SK-N-SH (cell line): ENCODE data around the gene GOLGA6A. TPM values are rescaled to one million over a fixed set of nuclear protein-coding genes. Genes with fewer than 3 reads are reported as not detected.

Source experiments
- CTCF ChIA-PET: fragments of 300-600, 350-600 bp; formaldehyde crosslinking; extraction: SDS; loops from one replicate; lab custom pipeline; 2021; lab: Yijun Ruan, JAX
- POLR2A ChIA-PET: fragments of 350-600 bp; sonication (Branson Sonifier 250); formaldehyde crosslinking; extraction: SDS; loops from one replicate; lab custom pipeline; 2020; ENCODE audit warnings: antibody characterized with exemption, inconsistent platforms; lab: Yijun Ruan, JAX
- DNase-seq: peaks from one replicate; pipeline ENCODE4 v3.0.0; 2012
- H2AFZ ChIP-seq: fragments of 200-600 bp; sonication (generic); 2 replicates; pipeline ENCODE4 v1.8.1; 2016; ENCODE audit warnings: antibody characterized with exemption, mild to moderate bottlenecking, low read depth
- H3F3A ChIP-seq: fragments of 200-600 bp; sonication (generic); replicated peaks from 2 replicates; pipeline ENCODE3; 2016; ENCODE audit warnings: antibody characterized with exemption, mild to moderate bottlenecking; ENCODE audit not compliant: insufficient read depth
- H3K27ac ChIP-seq, 2 experiments: fragments of 200-500 bp in 1 of 2; fragments of 200-600 bp in 1 of 2; sonication (Bioruptor generic) in 1 of 2; sonication (generic), shearing (Covaris generic) in 1 of 2; 2 replicates each; pipeline versions ENCODE4 v1.5.1 to v1.6.1; 2014 to 2016; ENCODE audit warnings: low read depth in 2 of 2, inconsistent platforms in 1 of 2, low read length in 1 of 2, mild to moderate bottlenecking in 1 of 2, mixed read lengths in 1 of 2
- H3K27me3 ChIP-seq: fragments of 200-600 bp; sonication (generic), shearing (Covaris generic); 2 replicates; pipeline ENCODE4 v1.6.1; 2016; ENCODE audit warnings: mixed run types; ENCODE audit not compliant: insufficient read depth
- H3K36me3 ChIP-seq, 2 experiments: fragments of 200-500 bp in 1 of 2; fragments of 200-600 bp in 1 of 2; sonication (Bioruptor generic) in 1 of 2; sonication (generic) in 1 of 2; replicated peaks in 1 of 2; 2 replicates each; pipeline versions ENCODE3 to v1.5.1; 2014 to 2016; ENCODE audit warnings: low read length in 1 of 2, mild to moderate bottlenecking in 1 of 2; ENCODE audit not compliant: insufficient read depth in 2 of 2, control insufficient read depth in 1 of 2
- H3K4me1 ChIP-seq, 2 experiments: fragments of 200-500 bp in 1 of 2; fragments of 200-600 bp in 1 of 2; sonication (Bioruptor generic) in 1 of 2; sonication (generic), shearing (Covaris generic) in 1 of 2; 2 replicates each; pipeline versions ENCODE4 v1.5.1 to v1.6.1; 2014 to 2016; ENCODE audit warnings: low read depth in 1 of 2, low read length in 1 of 2, mixed run types in 1 of 2; ENCODE audit not compliant: insufficient read depth in 2 of 2, control insufficient read depth in 1 of 2
- H3K4me2 ChIP-seq: fragments of 200-600 bp; sonication (generic), shearing (Covaris generic); 2 replicates; pipeline ENCODE4 v1.6.1; 2017; ENCODE audit warnings: mixed run types
- H3K4me3 ChIP-seq, 2 experiments: fragments of 200-500 bp in 1 of 2; fragments of 200-600 bp in 1 of 2; sonication (Bioruptor generic) in 1 of 2; sonication (generic), shearing (Covaris generic) in 1 of 2; 2 replicates each; pipeline versions ENCODE4 v1.5.1 to v1.8.1; 2014 to 2016; ENCODE audit warnings: low read depth in 2 of 2, inconsistent platforms in 1 of 2, low read length in 1 of 2, mild to moderate bottlenecking in 1 of 2, mixed read lengths in 1 of 2, moderate library complexity in 1 of 2
- H3K79me2 ChIP-seq: fragments of 200-600 bp; sonication (generic); 2 replicates; pipeline ENCODE4 v1.8.1; 2017; ENCODE audit warnings: mild to moderate bottlenecking; ENCODE audit not compliant: insufficient read depth
- H3K9ac ChIP-seq: fragments of 200-600 bp; sonication (generic); 2 replicates; pipeline ENCODE4 v1.6.1; 2017; ENCODE audit warnings: mixed run types
- H3K9me2 ChIP-seq: fragments of 200-600 bp; sonication (generic); 2 replicates; pipeline ENCODE4 v1.6.1; 2017; ENCODE audit warnings: mixed run types
- H3K9me3 ChIP-seq: fragments of 200-600 bp; sonication (generic); 2 replicates; pipeline ENCODE4 v1.6.1; 2017; ENCODE audit warnings: mixed run types, mild to moderate bottlenecking, moderate library complexity
- H4K20me1 ChIP-seq: fragments of 200-600 bp; sonication (generic); 2 replicates; pipeline ENCODE4 v1.6.1; 2017; ENCODE audit warnings: mild to moderate bottlenecking, mixed run types; ENCODE audit not compliant: insufficient read depth
- EP300 ChIP-seq, 2 experiments: IDR thresholded peaks; 2 replicates each; pipeline versions ENCODE4 v1.4.0 to v1.6.1; 2012; ENCODE audit warnings: borderline replicate concordance in 1 of 2, low read depth in 1 of 2, low read length in 1 of 2
- FOSL2 ChIP-seq: IDR thresholded peaks from 2 replicates; pipeline ENCODE4 v1.4.0; 2012; ENCODE audit warnings: low read depth, mild to moderate bottlenecking, moderate library complexity, borderline replicate concordance
- FOXM1 ChIP-seq: IDR thresholded peaks from 2 replicates; pipeline ENCODE4 v1.4.0; 2012; ENCODE audit warnings: low read depth, mild to moderate bottlenecking
- MEF2A ChIP-seq: IDR thresholded peaks from 2 replicates; pipeline ENCODE4 v1.4.0; 2012; ENCODE audit warnings: low read depth, borderline replicate concordance
- REST ChIP-seq: IDR thresholded peaks from 2 replicates; pipeline ENCODE4 v1.6.1; 2012; ENCODE audit warnings: mild to moderate bottlenecking, low read depth, low read length, moderate library complexity
- RXRA ChIP-seq: IDR thresholded peaks from 2 replicates; pipeline ENCODE4 v1.4.0; 2012; ENCODE audit warnings: low read depth, mild to moderate bottlenecking, borderline replicate concordance
- TAF1 ChIP-seq: IDR thresholded peaks from 2 replicates; pipeline ENCODE4 v1.6.1; 2012; ENCODE audit warnings: low read depth, mild to moderate bottlenecking, low read length, moderate library complexity, borderline replicate concordance
- USF1 ChIP-seq: IDR thresholded peaks from 2 replicates; pipeline ENCODE4 v1.4.0; 2012; ENCODE audit warnings: low read depth, borderline replicate concordance
- USF2 ChIP-seq: fragments of 150-350 bp; IDR thresholded peaks from 2 replicates; pipeline ENCODE4 v1.6.1; 2017; ENCODE audit warnings: antibody characterized with exemption, low read length, low read depth, borderline replicate concordance
- WGBS: methylation state at CpG from one replicate; pipeline ENCODE4 v1.1.6; 2017; ENCODE audit warnings: low lambda C conversion rate; 5-methylcytosine and 5-hydroxymethylcytosine counted together
- polyA plus RNA-seq, 3 experiments: library from polyadenylated mRNA; depleted of rRNA; stranded (reverse); fragments of >200 nt; gene quantifications; 2 replicates each; pipeline ENCODE4 v1.2.3, GENCODE V29; 2012

The GOLGA6A gene
- polyA plus RNA-seq, 1 of the 3 experiments (the other 2 are of a cell fraction) = not detected

GRCh38 chr15:74062671-74063070 is 19.7 kb downstream of the GOLGA6A start:
- Histone ChIP-seq H3K9me3 (no peaks in the 10 kb centered on the region), H3K9me2 (no peaks in the 10 kb centered on the region), H3K36me3 (no peaks in the 10 kb centered on the region), H3K27ac (no peak overlapping the region), H3K4me3 (no peak overlapping the region), H3K4me2 (no peak overlapping the region), H3K4me1 (no peaks in the 10 kb centered on the region; a peak in 1 of 4 replicates), H2AFZ (no peak overlapping the region), H3K27me3 (no peaks in the 10 kb centered on the region), H3K9ac (no peak overlapping the region), H3F3A (no peaks in the 10 kb centered on the region), H4K20me1 (no peaks in the 10 kb centered on the region), H3K79me2 (no peaks in the 10 kb centered on the region)
- no peak for DNase-seq
- TF ChIP-seq FOXM1 = no peak
- TF ChIP-seq TAF1 = no peak
- no peak for TF ChIP-seq USF1
- CTCF ChIA-PET = interaction anchor here (0.8 to 1.3 kb wide), 3 partner anchors 26 to 258 kb away, joined by 3 read pairs; no protein-coding TSS in a partner anchor
- 83% methylated on average over 2 of the region's 7 CpGs for whole genome bisulfite sequencing
- POLR2A ChIA-PET = no interaction called here

- Histone ChIP-seq H4K20me1 (no peaks in the 10 kb centered on the region), H3K36me3 (no peaks in the 10 kb centered on the region), H3K9me2 (no peaks in the 10 kb centered on the region)
- TF ChIP-seq USF2 (no peak), FOSL2 (no peak), EP300 (IDR thresholded peaks at IDR 0.05; ENCODE audit: borderline replicate concordance in 1 of 2, low read depth in 1 of 2, low read length in 1 of 2) (no peak), REST (no peak), FOXM1 (no peak), MEF2A (no peak), RXRA (no peak)
- TF ChIP-seq, all 33 proteins: peak for 0
- no peaks in the 10 kb centered on the region for H3K79me2 ChIP-seq
- H3K4me1 ChIP-seq = no peaks in the 10 kb centered on the region; a peak in 1 of 4 replicates
- ChIA-PET CTCF (interaction anchor here (0.8 to 1.3 kb wide), 2 partner anchors 26 to 245 kb away, joined by 3 read pairs; no protein-coding TSS in a partner anchor), POLR2A (no interaction called here)
- no peaks in the 10 kb centered on the region for H3K9me3 ChIP-seq
- H3K27me3 ChIP-seq = no peaks in the 10 kb centered on the region
- H2AFZ ChIP-seq = no peak overlapping the region
- H3F3A ChIP-seq = no peaks in the 10 kb centered on the region
- DNase-seq = no peak
- no peak overlapping the region for H3K27ac ChIP-seq
- 72% methylated on average over 4 of the region's 6 CpGs for WGBS
- no peak overlapping the region for H3K4me3 ChIP-seq
- H3K9ac ChIP-seq = no peak overlapping the region
- H3K4me2 ChIP-seq = no peak overlapping the region
Observed at GRCh38 chr15:74062236-74062635, 20.1 kb downstream of the GOLGA6A start.
